ENCODE results near the gene TIAL1. TPM values are rescaled to one million over a fixed set of nuclear protein-coding genes. Genes with fewer than 3 reads are reported as not detected.

Gene TIAL1
- total and polyA plus RNA-seq, 2 donors (not counting 3 experiments of a cell fraction or from before 2014, with no cell fraction given), result 57.7 to 150 TPM

DNA sequence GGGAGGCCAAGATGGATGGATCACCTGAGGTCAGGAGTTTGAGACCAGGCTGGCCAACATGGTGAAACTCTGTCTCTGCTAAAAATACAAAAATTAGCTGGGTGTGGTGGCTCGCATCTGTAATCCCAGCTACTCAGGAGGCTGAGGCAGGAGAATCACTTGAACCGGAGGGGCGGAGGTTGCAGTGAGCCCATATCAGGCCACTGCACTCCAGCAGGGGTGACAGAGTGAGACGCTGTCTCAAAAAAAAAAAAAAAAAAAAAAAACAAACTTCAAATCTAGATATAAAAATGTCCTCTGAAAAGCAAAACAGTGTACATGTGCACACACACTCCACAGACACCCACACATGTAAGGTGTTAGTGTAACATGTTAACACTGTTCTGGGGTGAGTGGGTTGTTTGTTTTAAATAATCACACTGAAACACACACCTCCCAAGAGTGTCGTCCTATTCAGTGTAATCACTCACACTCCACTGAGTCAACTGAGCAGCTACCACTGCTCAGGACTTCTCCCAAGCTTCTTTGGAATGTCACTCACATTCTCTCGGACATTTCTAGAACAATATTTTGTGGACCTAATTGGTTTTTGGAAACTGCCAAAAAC, 41.5 kb downstream of the TIAL1 start:
- intact Hi-C loops (cut with micrococcal nuclease) (no loop called here), dilution Hi-C loops (cut with MboI; ENCODE audit: extremely low pct_ligation_motif_present, low sequenced_read_pairs) (no loop called here)
- Histone ChIP-seq H3K4me2 (ENCODE audit: insufficient read depth, low read length) (no peak overlapping the region), H3K9me3 (replicated peaks; ENCODE audit: control insufficient read depth, insufficient read depth, low read length) (no peaks in the 10 kb centered on the region), H2AFZ (ENCODE audit: low read depth, low read length) (no peak overlapping the region), H3K79me2 (ENCODE audit: control insufficient read depth, insufficient read depth, low read length) (no peaks in the 10 kb centered on the region), H3K4me1 (ENCODE audit: control insufficient read depth, extremely low read depth, insufficient read depth, low read length) (no peaks in the 10 kb centered on the region), H3K4me3 (replicated peaks in 1 of 3; ENCODE audit: insufficient read depth in 1 of 3, low read depth in 1 of 3, low read length in 3 of 3) (no peak overlapping the region), H3K9ac (replicated peaks; ENCODE audit: extremely low read depth, insufficient read depth, low read length) (no peak overlapping the region), H4K20me1 (replicated peaks; ENCODE audit: control insufficient read depth, extremely low read depth, insufficient read depth, low read length) (no peaks in the 10 kb centered on the region), H3K27ac (ENCODE audit: insufficient read depth, low read depth, low read length) (no peak overlapping the region), H3K36me3 (ENCODE audit: control insufficient read depth in 2 of 2, extremely low read depth in 1 of 2, insufficient read depth in 2 of 2, low read length in 2 of 2) (no peaks in the 10 kb centered on the region), H3K27me3 (ENCODE audit: control insufficient read depth in 2 of 2, insufficient read depth in 2 of 2, low read length in 2 of 2) (peaks cover 4 to 10% of the 10 kb centered on the region in 2 experiments), H3K9me1 (replicated peaks; ENCODE audit: control insufficient read depth, extremely low read depth, insufficient read depth, low read length) (no peaks in the 10 kb centered on the region)
- FAIRE-seq, result no peak
- BruUV-seq (replicated peaks), result no TSS peak
- POLR2A ChIA-PET, result no interaction called here
- CTCF ChIA-PET, result no interaction called here
- no peak for TF ChIP-seq FOS (IDR thresholded peaks at IDR 0.05; ENCODE audit: borderline replicate concordance, insufficient read depth, low read length)
- no peak for TF ChIP-seq EZH2 (IDR thresholded peaks at IDR 0.05; ENCODE audit: borderline replicate concordance, low read depth, low read length, severe bottlenecking)
- TF ChIP-seq POLR2AphosphoS5 (IDR thresholded peaks at IDR 0.05; ENCODE audit: insufficient read depth, low read depth, low read length), result no peak
- TF ChIP-seq, protein P1, sequence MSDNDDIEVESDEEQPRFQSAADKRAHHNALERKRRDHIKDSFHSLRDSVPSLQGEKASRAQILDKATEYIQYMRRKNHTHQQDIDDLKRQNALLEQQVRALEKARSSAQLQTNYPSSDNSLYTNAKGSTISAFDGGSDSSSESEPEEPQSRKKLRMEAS (IDR thresholded peaks at IDR 0.05; ENCODE audit: insufficient read depth, insufficient read length), result no peak
- TF ChIP-seq GATA2 (IDR thresholded peaks at IDR 0.05; ENCODE audit: insufficient read depth, insufficient read length, low read depth, low read length), result no peak
- TF ChIP-seq POLR2A (IDR thresholded peaks at IDR 0.05; ENCODE audit: low read depth, low read length), result no peak
- TF ChIP-seq MYC (IDR thresholded peaks at IDR 0.05; ENCODE audit: low read depth, low read length), result no peak
- TF ChIP-seq, protein P2, sequence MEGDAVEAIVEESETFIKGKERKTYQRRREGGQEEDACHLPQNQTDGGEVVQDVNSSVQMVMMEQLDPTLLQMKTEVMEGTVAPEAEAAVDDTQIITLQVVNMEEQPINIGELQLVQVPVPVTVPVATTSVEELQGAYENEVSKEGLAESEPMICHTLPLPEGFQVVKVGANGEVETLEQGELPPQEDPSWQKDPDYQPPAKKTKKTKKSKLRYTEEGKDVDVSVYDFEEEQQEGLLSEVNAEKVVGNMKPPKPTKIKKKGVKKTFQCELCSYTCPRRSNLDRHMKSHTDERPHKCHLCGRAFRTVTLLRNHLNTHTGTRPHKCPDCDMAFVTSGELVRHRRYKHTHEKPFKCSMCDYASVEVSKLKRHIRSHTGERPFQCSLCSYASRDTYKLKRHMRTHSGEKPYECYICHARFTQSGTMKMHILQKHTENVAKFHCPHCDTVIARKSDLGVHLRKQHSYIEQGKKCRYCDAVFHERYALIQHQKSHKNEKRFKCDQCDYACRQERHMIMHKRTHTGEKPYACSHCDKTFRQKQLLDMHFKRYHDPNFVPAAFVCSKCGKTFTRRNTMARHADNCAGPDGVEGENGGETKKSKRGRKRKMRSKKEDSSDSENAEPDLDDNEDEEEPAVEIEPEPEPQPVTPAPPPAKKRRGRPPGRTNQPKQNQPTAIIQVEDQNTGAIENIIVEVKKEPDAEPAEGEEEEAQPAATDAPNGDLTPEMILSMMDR (IDR thresholded peaks at IDR 0.05; ENCODE audit: extremely low read depth in 1 of 2, insufficient read depth in 1 of 2, low read depth in 1 of 2, low read length in 2 of 2), result no peak
- no peak for TF ChIP-seq JUN (IDR thresholded peaks at IDR 0.05; ENCODE audit: borderline replicate concordance, insufficient read depth, insufficient read length, low read depth)
- no peak for DNase-seq (ENCODE audit: low read depth, low spot score)

Data from endothelial cell of umbilical vein (primary cell).